GM12891 (cell line): ENCODE measurements around the gene REX1BD.

Experiments used
- POLR2A ChIP-seq: IDR thresholded peaks from 2 replicates; pipeline ENCODE4 v1.6.1; 2011; ENCODE audit warnings: low read depth, low read length, control low read depth
- POLR2AphosphoS5 ChIP-seq: IDR thresholded peaks from 2 replicates; pipeline ENCODE4 v1.6.1; 2011; ENCODE audit warnings: low read depth, low read length, control low read depth
- SPI1 ChIP-seq: IDR thresholded peaks from 2 replicates; pipeline ENCODE4 v1.6.1; 2011; ENCODE audit warnings: low read depth, low read length, control low read depth
- TAF1 ChIP-seq: IDR thresholded peaks from 2 replicates; pipeline ENCODE4 v1.6.1; 2011; ENCODE audit warnings: low read depth, low read length, control low read depth

DNA sequence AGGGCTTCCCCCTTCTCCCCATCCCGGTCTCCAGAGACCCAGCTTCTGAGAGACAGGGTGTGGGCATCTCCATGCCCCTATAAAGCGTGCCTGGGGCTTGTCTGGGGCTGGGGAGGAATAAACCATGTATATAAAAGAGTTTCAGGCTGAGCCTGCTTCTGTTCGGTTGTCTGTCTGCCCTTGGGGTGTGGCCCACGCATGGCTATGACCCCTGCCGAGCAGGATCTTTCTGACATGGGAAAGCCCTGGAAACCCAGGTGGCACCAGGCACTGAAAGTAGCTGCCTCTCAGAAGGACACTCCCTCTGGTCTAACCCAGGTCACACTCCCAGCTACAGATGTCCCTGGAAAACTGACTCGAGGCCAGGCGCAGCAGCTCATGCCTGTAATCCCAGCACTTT, 32.3 kb downstream of the REX1BD start:
- TF ChIP-seq POLR2AphosphoS5, result no peak
- no peak for TF ChIP-seq TAF1
- TF ChIP-seq POLR2A, result no peak
- no peak for TF ChIP-seq SPI1
